ENCODE results near the gene KLF6.
A peak's percentile ranks its signal among the peaks of the same experiment; 100 is the strongest.

The KLF6 gene

DNA sequence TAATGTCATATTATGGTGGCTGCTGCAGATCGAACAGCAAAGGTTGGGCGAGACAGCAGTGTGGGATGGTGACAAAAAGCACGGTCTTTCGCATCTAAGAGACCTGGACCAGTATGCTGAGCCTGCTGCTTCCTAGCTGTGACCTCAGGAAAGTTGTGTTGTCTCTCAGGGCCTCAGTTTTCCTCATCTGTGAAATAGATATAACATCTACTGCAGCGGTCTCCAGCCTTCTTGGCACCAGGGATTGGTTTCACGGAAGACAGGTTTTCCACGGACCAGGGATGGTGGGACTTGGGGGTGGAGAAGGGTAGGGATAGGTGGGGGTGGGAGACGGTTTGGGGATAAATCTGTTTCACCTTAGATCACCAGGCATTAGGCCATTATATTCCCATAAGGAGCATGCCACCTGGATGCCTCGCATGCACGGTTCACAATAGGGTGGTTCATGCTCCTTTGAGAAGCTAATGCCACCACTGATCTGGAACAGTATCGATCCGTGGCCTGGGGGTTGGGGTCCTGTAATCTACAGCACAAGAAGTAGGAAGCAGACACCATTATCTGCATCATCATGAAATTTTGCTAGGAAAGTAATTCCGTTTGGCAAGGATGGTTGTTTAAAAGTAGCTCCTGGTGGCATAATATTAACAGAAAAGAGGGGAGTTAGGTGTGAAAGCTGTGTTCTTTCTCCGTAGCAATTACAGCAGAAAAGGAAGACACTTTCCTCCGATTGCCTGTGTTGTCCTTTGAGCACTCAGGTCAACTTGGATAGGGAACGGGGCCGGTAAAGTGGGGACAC is 10.8 kb downstream of the KLF6 start:
- Histone ChIP-seq H3K36me3 (peaks cover 16% of the 10 kb centered on the region), H3K27me3 (ENCODE audit: insufficient read depth, low read depth, severe bottlenecking) (no peaks in the 10 kb centered on the region), H3K27ac (no peak overlapping the region), H3K9me3 (ENCODE audit: severe bottlenecking) (no peaks in the 10 kb centered on the region), H3K4me3 (ENCODE audit: low read depth, low read length) (no peak overlapping the region)
- DNase-seq, result peak; percentile 28
- TF ChIP-seq, protein P1, sequence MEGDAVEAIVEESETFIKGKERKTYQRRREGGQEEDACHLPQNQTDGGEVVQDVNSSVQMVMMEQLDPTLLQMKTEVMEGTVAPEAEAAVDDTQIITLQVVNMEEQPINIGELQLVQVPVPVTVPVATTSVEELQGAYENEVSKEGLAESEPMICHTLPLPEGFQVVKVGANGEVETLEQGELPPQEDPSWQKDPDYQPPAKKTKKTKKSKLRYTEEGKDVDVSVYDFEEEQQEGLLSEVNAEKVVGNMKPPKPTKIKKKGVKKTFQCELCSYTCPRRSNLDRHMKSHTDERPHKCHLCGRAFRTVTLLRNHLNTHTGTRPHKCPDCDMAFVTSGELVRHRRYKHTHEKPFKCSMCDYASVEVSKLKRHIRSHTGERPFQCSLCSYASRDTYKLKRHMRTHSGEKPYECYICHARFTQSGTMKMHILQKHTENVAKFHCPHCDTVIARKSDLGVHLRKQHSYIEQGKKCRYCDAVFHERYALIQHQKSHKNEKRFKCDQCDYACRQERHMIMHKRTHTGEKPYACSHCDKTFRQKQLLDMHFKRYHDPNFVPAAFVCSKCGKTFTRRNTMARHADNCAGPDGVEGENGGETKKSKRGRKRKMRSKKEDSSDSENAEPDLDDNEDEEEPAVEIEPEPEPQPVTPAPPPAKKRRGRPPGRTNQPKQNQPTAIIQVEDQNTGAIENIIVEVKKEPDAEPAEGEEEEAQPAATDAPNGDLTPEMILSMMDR (IDR thresholded peaks at IDR 0.05; ENCODE audit: low read depth, low read length), result no peak

DNA sequence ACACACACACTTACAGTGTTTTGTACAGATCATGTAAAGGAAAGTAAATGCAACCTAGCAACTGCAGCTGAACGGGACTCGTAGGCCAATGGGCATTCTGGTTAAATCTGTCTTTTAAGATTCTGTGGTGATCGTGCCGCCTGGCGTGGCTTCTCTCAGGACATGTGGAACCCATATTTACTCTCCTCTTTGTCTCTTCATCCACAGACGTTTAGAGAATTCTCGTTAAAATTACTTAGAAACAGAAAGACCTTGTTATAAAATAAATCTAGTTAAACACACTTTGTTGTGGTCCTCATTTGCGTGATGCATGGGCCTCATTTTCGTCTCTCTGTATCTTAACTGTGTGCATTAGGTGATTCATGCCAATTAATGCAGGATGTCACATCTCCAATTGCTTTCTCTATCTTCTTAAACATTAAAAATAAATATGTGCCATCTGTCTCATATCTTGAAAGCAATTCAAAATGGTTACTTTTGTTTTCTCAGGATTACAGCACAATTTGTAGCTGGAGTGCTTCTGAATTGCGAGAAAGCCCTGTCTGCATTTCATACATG is 11.5 kb downstream of the KLF6 start:
- Histone ChIP-seq H3K4me3 (ENCODE audit: low read depth, low read length) (no peak overlapping the region), H3K9me3 (ENCODE audit: severe bottlenecking) (no peaks in the 10 kb centered on the region), H3K27ac (no peak overlapping the region), H3K36me3 (peaks cover 11% of the 10 kb centered on the region), H3K27me3 (ENCODE audit: insufficient read depth, low read depth, severe bottlenecking) (no peaks in the 10 kb centered on the region)
- TF ChIP-seq, protein P1 (IDR thresholded peaks at IDR 0.05; ENCODE audit: low read depth, low read length), result no peak
- no peak for DNase-seq

DNA sequence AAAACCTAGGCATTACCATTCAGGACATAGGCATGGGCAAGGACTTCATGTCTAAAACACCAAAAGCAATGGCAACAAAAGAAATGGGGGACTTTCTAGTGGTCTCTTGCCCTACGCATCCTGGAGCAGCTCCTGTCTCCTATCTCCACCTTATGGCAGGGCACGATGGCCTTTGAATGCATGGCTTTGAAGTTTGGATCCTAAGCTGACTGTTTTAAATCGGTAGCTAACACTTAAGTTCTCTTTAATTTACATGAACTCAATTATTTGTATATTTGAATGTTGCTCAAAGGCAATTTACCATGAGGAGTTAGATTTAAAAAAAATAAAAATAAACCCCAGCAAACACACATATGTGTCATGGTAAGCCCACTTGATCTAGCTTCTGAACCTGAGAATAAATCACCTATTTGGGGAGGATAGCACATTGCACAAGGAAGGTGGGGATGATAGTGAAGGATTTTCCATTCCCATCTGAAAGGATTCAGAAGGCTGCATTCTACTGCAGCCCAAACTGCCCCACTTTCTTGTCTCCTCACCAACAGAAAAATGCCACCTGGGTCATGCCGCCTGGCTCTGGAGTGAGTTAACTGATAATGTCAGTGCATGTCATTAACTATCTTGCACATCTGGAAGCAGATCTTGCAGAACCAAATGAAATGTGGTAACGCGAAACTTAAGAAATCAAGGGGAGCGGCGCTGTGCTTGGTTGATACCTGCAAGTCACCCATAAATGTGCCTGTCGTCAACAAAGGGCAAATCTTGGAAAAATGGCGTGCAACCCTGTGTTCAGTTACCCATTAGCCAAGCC is 12.4 kb downstream of the KLF6 start:
- Histone ChIP-seq H3K4me3 (ENCODE audit: low read depth, low read length) (no peak overlapping the region), H3K27me3 (ENCODE audit: insufficient read depth, low read depth, severe bottlenecking) (no peaks in the 10 kb centered on the region), H3K9me3 (ENCODE audit: severe bottlenecking) (no peaks in the 10 kb centered on the region), H3K36me3 (peaks cover 3% of the 10 kb centered on the region; the same call in 1 of the 2 replicates), H3K27ac (no peak overlapping the region)
- DNase-seq, result no peak
- TF ChIP-seq, protein P1 (IDR thresholded peaks at IDR 0.05; ENCODE audit: low read depth, low read length), result no peak

DNA sequence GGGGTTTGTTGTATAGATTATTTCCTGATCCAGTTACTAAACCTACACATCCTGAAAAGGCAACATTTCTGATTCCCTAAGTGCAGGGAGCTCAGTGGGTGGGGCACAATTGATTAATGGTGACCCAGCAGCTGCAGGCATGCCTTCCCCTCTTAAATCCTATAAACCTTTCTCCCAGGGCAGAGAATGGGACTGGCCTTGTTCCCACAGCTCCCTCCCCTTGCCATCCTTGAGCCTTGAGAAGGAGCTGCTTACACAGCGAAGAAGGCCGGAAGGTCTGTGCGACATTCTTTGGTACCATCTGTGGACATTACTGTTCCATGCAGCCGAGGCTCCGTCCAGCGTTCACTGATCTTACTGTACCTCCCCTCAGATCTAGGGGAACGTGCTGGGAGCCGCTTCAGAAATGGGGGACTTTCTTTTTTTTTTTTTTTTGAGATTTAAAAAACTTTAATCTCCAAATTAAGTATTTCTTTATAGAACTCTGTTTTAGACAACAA is 14.3 kb downstream of the KLF6 start:
- Histone ChIP-seq H3K4me3 (ENCODE audit: low read depth, low read length) (no peak overlapping the region), H3K27me3 (ENCODE audit: insufficient read depth, low read depth, severe bottlenecking) (no peaks in the 10 kb centered on the region), H3K27ac (no peak overlapping the region), H3K9me3 (ENCODE audit: severe bottlenecking) (no peaks in the 10 kb centered on the region), H3K36me3 (no peaks in the 10 kb centered on the region)
- peak; percentile 70 for DNase-seq
- TF ChIP-seq, protein P1 (IDR thresholded peaks at IDR 0.05; ENCODE audit: low read depth, low read length), result no peak

DNA sequence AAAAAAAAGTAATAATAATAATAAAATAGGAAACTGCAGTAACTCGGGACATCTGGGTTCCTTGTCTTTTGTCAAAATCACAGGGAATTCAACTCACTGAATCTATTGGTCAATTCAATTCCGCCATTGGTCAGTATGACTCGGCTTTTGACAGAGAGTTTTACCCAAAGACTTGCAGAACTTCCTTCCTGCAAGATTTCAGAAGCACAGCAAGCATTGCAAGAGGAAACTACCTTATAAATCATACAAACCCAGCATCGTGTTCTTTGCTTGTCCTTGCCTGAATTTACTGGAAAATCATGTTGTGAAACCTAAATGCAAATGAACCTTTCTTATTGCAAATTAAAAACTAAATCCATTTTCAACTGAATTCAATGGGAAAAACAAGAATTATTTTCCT is 15.5 kb downstream of the KLF6 start:
- Histone ChIP-seq H3K9me3 (ENCODE audit: severe bottlenecking) (no peaks in the 10 kb centered on the region), H3K27me3 (ENCODE audit: insufficient read depth, low read depth, severe bottlenecking) (no peaks in the 10 kb centered on the region), H3K27ac (no peak overlapping the region), H3K4me3 (ENCODE audit: low read depth, low read length) (no peak overlapping the region), H3K36me3 (no peaks in the 10 kb centered on the region)
- TF ChIP-seq, protein P1 (IDR thresholded peaks at IDR 0.05; ENCODE audit: low read depth, low read length), result no peak
- no peak for DNase-seq
